Spleen (tissue), 11 donors: Measurements from ENCODE around the gene PCDHA7. TPM values are rescaled to one million over a fixed set of nuclear protein-coding genes. Genes with fewer than 3 reads are reported as not detected.

Experiments
- DNase-seq: peaks from one replicate; pipeline ENCODE4 v3.0.0-alpha.2; 2020
- H3K27ac ChIP-seq, 8 donors: fragments of 200-600 bp; sonication (generic) in 7 of 8; 1 replicate in 4 of 8; 2 replicates in 4 of 8; pipeline versions ENCODE4 v1.5.0 to v1.8.0; 2016 to 2021; ENCODE audit warnings: inconsistent platforms in 4 of 8, mild to moderate bottlenecking in 4 of 8, moderate library complexity in 1 of 8
- H3K27me3 ChIP-seq, 7 donors: fragments of 200-600 bp; sonication (generic) in 6 of 7; replicated peaks in 1 of 7; 1 replicate in 4 of 7; 2 replicates in 3 of 7; pipeline versions ENCODE4 v1.5.0 to v1.8.0; 2016 to 2021; ENCODE audit warnings: inconsistent platforms in 3 of 7, mild to moderate bottlenecking in 1 of 7
- H3K36me3 ChIP-seq, 6 donors: fragments of 200-600 bp; sonication (generic) in 5 of 6; 1 replicate in 4 of 6; 2 replicates in 2 of 6; pipeline versions ENCODE4 v1.5.0 to v1.8.0; 2016 to 2021; ENCODE audit warnings: inconsistent platforms in 2 of 6
- H3K4me1 ChIP-seq, 6 donors: fragments of 200-600 bp; sonication (generic) in 5 of 6; 1 replicate in 3 of 6; 2 replicates in 3 of 6; pipeline versions ENCODE4 v1.5.0 to v1.8.0; 2016 to 2021; ENCODE audit warnings: inconsistent platforms in 3 of 6
- H3K4me3 ChIP-seq, 8 donors: fragments of 200-600 bp; sonication (generic) in 7 of 8; 1 replicate in 4 of 8; 2 replicates in 4 of 8; pipeline versions ENCODE4 v1.5.0 to v1.8.0; 2016 to 2021; ENCODE audit warnings: inconsistent platforms in 4 of 8, mild to moderate bottlenecking in 4 of 8, moderate library complexity in 2 of 8
- H3K9me3 ChIP-seq, 8 donors: fragments of 200-600 bp; sonication (generic) in 7 of 8; 1 replicate in 4 of 8; 2 replicates in 4 of 8; pipeline versions ENCODE4 v1.5.0 to v1.8.0; 2016 to 2021; ENCODE audit warnings: inconsistent platforms in 4 of 8
- CTCF ChIP-seq, 11 experiments: fragments of 200-600 bp in 7 of 11; fragments of 450-650 bp in 4 of 11; sonication (generic) in 4 of 11; IDR thresholded peaks in 8 of 11; conservative IDR thresholded peaks in 3 of 11; 1 replicate in 7 of 11; 2 replicates in 4 of 11; pipeline versions ENCODE4 v1.4.0 to v1.8.0; 2016 to 2021; ENCODE audit warnings: antibody characterized with exemption in 11 of 11, inconsistent platforms in 4 of 11, mild to moderate bottlenecking in 1 of 11
- POLR2A ChIP-seq, 3 donors: fragments of 450-650 bp; IDR thresholded peaks; one replicate each; pipeline ENCODE4 v1.5.1; 2017; ENCODE audit warnings: antibody characterized with exemption in 3 of 3, mild to moderate bottlenecking in 1 of 3
- POLR2AphosphoS5 ChIP-seq, 3 donors: sonication (generic); formaldehyde crosslinking; IDR thresholded peaks; one replicate each; pipeline ENCODE4 v1.5.1; 2017; ENCODE audit warnings: antibody characterized with exemption in 3 of 3
- WGBS, 5 donors: extraction: QIAGEN DNeasy Blood & Tissue Kit in 3 of 5; methylation state at CpG; one replicate each; pipeline versions ENCODE4 v1.1.5 to v1.1.7; 2013 to 2018; 5-methylcytosine and 5-hydroxymethylcytosine counted together
- intact Hi-C: fragments of 100-400 bp; cut with DNase I; formaldehyde crosslinking; loops from one replicate; pipeline ENCODE4 v1.15.0; 2023; ENCODE audit warnings: low total_unique reads
- polyA plus RNA-seq, 3 donors: library from polyadenylated mRNA; stranded (reverse); fragments of 200-250 nt; gene quantifications; one replicate each; pipeline ENCODE4 v1.2.1, GENCODE V29; 2013
- total RNA-seq, 7 donors: library from RNA; depleted of rRNA in 3 of 7; stranded (reverse); fragments of >200 nt in 3 of 7; fragmentation: NEBNext Ultra II Directional in 4 of 7; extraction: Animal tissue kit (Norgen Biotek cat#: 25700) in 4 of 7; gene quantifications; one replicate each; pipeline versions ENCODE4 v1.1.0 to v1.2.1, GENCODE V29; 2016 to 2021
- donor health status: healthy with polysubstance abuse.
- donor health status: DM: no; HTN: no; CAD: no; lungs with moderate emphysema.
- donor health status: DM: no; HTN: no; CAD: no.
- donor health status: Bipolar disorder and iron deficiency.
- donor health status: healthy.
- donor health status: DM: no; HTN: no; CAD: no.
- donor health status: DM: yes; HTN: yes; CAD: no.

Gene PCDHA7
- total and polyA plus RNA-seq, 10 donors, result 0.03 to 0.72 (median 0.40) TPM; not detected in 2

GRCh38 chr5:140855772-140856674, 22.0 kb downstream of the PCDHA7 start, which contains the start of gene PCDHA10:
Gene PCDHA10, plus strand, starts transcription at chr5:140855897. Its CDS starts 152 bp downstream, at chr5:140856049.
- WGBS, 5 donors, result 24 to 37% (median 29%) methylated on average over 37 to 44 of the region's 44 CpGs; no CpG with 5 or more reads in 1 of the 5 donors
- Histone ChIP-seq H3K4me1 (no peaks in the 10 kb centered on the region), H3K27me3 (peaks cover 0 to 64% (median 6%) of the 10 kb centered on the region in 7 donors), H3K4me3 (peak within 1 kb of the TSS in 2 of 8 donors; percentile 27 to 43), H3K36me3 (no peaks in the 10 kb centered on the region), H3K9me3 (peaks cover 0 to 62% (median 37%) of the 10 kb centered on the region in 8 donors), H3K27ac (no peak within 1 kb of the TSS)
- no peak for DNase-seq
- intact Hi-C loops, result no loop called here
- no peak for TF ChIP-seq POLR2A (IDR thresholded peaks at IDR 0.05)
- TF ChIP-seq CTCF (IDR thresholded peaks at IDR 0.05 in 8 of 11, conservative IDR thresholded peaks at IDR 0.05 in 3 of 11), result peak in 1 of 11 experiments; percentile 25

- no peak for DNase-seq
- TF ChIP-seq CTCF (IDR thresholded peaks at IDR 0.05 in 8 of 11, conservative IDR thresholded peaks at IDR 0.05 in 3 of 11) (no peak), POLR2AphosphoS5 (IDR thresholded peaks at IDR 0.05) (no peak), POLR2A (IDR thresholded peaks at IDR 0.05) (no peak)
- WGBS, 5 donors, result 57 to 67% (median 66%) methylated on average over 62 to 94 of the region's 94 CpGs; no CpG with 5 or more reads in 1 of the 5 donors
- H3K9me3 ChIP-seq, result peaks cover 0 to 70% (median 50%) of the 10 kb centered on the region in 8 donors
- no peak overlapping the region for H3K27ac ChIP-seq
- H3K36me3 ChIP-seq, result no peaks in the 10 kb centered on the region
- intact Hi-C loops, result no loop called here
- peaks cover 0 to 73% (median 6%) of the 10 kb centered on the region in 7 donors for H3K27me3 ChIP-seq
- no peak overlapping the region for H3K4me3 ChIP-seq
- H3K4me1 ChIP-seq, result no peaks in the 10 kb centered on the region
Measured at GRCh38 chr5:140857177-140857986, 23.3 kb downstream of the PCDHA7 start.

- Histone ChIP-seq H3K4me1 (no peaks in the 10 kb centered on the region), H3K27me3 (peaks cover 0 to 73% (median 6%) of the 10 kb centered on the region in 7 donors), H3K36me3 (no peaks in the 10 kb centered on the region), H3K4me3 (no peak overlapping the region), H3K9me3 (peaks cover 0 to 71% (median 54%) of the 10 kb centered on the region in 8 donors), H3K27ac (no peak overlapping the region)
- TF ChIP-seq POLR2A (IDR thresholded peaks at IDR 0.05), result no peak
- no peak for TF ChIP-seq POLR2AphosphoS5 (IDR thresholded peaks at IDR 0.05)
- no peak for TF ChIP-seq CTCF (IDR thresholded peaks at IDR 0.05 in 8 of 11, conservative IDR thresholded peaks at IDR 0.05 in 3 of 11)
- 57 to 72% (median 61%) methylated on average over 5 to 22 of the region's 22 CpGs; no CpG with 5 or more reads in 1 of the 5 donors for WGBS, 5 donors
- no peak for DNase-seq
- intact Hi-C loops, result no loop called here
Measured at GRCh38 chr5:140857987-140858240, 23.8 kb downstream of the PCDHA7 start.
